LHCN-M2 (cell line): Measurements from ENCODE around the gene SF3A1. TPM values are rescaled to one million over a fixed set of nuclear protein-coding genes. Genes with fewer than 3 reads are reported as not detected.

Experiments used
- DNase-seq: peaks from one replicate; pipeline ENCODE4 v3.0.0-alpha.2; 2012; ENCODE audit warnings: low read depth
- total RNA-seq: library from RNA; depleted of rRNA; stranded (reverse); fragments of >200 nt; gene quantifications from 2 replicates; pipeline ENCODE4 v1.2.3, GENCODE V29; 2014

Gene SF3A1
- total RNA-seq, 1 experiment from 2014 or later, result 37.6 TPM

GRCh38 chr22:30325724-30326254 lies 30.9 kb downstream of the SF3A1 start:
- no peak for DNase-seq

DNA sequence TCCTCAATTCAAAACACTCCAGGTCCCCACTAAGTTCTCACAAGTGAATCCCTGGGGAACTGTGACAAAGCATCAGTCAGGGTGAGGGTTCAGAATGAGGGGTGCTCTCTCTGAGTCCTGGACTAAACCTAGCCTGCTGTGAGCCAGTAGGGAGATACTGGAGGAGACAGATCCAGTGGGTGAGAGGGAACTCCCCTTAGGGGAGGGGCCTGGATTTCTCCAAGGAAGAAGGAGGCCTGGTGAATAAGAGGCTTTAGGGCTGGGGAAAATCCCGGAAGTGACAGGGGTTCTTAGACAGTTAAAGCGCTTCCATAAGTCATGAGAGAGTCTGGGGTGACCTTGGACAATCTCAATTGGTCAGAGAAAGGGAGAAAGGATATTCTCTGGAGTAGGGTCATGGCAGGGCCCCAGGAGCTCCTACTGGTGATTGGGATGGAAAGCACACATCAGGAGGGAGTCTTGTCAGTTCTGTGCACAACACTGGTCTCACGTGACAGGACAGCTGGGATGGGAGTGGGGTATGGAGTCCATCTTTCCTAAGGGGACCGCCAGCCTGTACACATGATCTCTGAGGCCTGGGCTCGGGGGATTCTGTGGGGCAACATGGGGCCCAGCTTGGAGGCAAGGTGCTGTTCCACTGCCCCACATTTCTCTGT lies 31.5 kb downstream of the SF3A1 start:
- peak; percentile 84 for DNase-seq

GRCh38 chr22:30324014-30324730 lies 32.5 kb downstream of the SF3A1 start:
- peak; percentile 66 for DNase-seq

GRCh38 chr22:30323246-30323645 lies 33.4 kb downstream of the SF3A1 start:
- no peak for DNase-seq

DNA sequence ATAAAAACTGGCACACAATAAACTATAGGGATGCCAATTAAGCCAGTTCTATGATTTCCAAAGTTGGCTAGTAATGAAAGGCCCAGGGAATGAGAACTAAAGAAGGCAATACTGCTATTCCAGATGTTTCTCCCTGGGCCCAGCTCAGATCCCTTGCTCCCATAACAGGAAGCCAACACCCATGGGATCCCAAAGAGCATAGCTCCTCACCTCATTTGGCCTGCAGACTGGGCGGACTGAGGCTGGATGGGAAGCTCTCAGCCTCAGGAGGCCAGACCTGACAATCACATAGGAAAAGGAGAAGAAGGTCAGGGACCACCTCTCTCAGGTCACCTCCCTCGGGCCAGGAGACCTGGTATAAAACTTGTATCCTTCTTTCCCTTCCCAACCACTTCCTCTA lies 35.2 kb downstream of the SF3A1 start:
- no peak for DNase-seq

DNA sequence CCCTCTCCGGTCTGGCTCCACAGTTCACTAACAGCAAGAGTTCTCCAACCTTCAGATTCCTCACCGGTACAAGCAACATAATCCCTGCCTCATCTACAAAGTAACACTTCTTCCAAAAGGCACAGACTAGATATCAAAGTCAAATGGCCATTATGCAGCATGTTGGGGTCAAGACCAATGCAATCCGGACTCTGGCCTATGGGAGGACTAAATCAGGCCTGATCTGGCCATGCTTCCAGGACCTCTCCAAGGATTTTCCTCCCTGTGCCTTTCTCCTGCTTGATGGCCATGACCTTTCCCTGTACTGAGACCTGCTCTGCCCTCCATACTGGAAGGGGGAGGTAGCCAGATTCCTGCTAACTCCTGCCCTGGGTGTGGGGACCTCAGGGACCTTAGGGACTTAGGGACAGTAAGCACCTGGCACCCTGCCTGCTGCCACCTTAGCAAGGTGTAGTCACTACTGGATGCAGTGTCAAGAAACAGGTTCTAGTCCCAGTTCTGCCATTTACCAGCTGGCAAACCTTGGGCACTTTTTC lies 36.6 kb downstream of the SF3A1 start:
- DNase-seq, result no peak

DNA sequence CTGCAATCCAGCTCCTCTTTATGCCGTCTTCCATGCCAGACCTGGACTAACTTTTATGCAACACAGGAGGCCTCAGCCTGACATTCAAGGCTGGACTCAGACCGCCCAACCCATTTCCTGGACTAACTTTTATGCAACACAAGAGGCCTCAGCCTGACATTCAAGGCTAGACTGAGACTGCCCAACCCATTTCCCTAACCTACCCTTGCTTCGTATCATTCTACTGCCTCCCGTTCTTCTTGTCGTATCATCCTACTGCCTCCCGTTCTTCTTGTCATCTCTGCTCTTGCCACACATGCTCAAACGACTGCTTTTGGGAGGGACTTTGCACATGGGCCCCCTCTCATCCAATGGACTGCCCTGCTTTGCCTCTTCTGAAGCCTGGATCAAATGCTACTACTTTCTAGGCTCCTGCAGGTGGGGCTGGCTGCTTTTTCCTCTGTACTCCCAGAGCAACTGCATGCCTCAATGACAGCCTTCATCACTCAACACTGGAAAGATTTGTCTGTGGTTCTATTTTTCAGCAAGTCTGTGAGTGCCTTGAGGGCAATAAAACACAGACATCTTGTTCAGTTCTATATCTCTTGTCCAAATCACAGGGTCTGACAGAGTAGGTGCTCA lies 37.8 kb downstream of the SF3A1 start:
- no peak for DNase-seq

DNA sequence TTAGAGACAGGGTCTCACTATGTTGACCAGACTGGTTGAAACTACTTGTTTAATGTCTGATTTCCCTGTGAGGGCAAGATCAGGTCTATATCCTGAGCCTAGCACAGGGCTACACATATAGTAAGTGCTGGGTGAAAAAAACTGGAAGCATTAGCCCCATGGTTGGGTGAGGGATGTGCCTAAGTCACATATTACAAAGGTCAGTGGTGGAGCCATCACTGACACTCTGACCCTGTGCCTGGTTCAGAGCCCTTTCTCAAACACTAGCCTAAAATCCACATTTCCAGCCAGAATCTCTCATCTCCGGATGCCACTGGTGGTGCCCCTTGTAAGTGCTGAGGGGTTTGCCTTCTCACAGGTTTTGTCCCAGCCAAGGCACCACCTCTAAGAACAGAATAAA lies 38.9 kb downstream of the SF3A1 start:
- no peak for DNase-seq

- DNase-seq, result no peak
Measured at GRCh38 chr22:30315962-30316576, 40.6 kb downstream of the SF3A1 start.

GRCh38 chr22:30314915-30315314 lies 41.8 kb downstream of the SF3A1 start:
- DNase-seq, result no peak

DNA sequence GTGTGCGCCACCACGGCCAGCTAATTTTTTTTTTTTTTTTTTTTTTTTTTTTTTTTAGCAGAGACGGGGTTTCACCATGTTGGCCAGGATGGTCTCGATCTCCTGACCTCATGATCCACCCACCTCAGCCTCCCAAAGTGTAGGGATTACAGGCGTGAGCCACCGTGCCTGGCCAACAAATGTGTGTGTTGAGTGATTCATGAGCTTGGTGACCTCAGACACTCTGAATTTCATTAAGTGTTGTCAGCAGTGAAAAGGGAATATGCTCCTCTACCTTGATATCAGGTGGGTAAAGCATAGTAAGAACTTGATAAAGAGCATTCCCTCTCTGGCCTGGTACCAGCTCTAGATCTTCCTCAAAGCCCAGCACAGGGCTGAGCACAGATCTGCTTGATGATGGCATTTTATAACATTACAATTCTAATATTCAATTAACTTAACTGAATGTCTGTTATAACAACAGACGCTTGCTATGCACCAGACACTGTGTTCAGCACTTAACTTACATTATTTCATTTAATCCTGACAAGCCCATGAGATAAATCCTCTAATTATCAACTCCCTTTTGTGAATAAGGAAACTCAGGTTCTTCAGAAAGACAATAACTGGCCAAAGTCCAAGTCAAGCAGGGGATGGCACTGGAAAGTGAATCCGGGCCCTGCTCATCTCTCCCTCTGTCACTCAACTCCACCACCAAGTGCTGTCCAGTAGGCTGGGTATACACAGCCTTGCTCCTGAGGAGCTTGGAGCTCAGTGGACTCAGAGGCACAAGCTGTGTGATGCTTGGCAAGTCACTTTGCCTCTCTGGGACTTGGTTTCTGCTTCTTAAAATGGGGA lies 42.9 kb downstream of the SF3A1 start:
- DNase-seq, result no peak

- DNase-seq, result peak; percentile 88
Measured at GRCh38 chr22:30312053-30312452, 44.6 kb downstream of the SF3A1 start.

DNA sequence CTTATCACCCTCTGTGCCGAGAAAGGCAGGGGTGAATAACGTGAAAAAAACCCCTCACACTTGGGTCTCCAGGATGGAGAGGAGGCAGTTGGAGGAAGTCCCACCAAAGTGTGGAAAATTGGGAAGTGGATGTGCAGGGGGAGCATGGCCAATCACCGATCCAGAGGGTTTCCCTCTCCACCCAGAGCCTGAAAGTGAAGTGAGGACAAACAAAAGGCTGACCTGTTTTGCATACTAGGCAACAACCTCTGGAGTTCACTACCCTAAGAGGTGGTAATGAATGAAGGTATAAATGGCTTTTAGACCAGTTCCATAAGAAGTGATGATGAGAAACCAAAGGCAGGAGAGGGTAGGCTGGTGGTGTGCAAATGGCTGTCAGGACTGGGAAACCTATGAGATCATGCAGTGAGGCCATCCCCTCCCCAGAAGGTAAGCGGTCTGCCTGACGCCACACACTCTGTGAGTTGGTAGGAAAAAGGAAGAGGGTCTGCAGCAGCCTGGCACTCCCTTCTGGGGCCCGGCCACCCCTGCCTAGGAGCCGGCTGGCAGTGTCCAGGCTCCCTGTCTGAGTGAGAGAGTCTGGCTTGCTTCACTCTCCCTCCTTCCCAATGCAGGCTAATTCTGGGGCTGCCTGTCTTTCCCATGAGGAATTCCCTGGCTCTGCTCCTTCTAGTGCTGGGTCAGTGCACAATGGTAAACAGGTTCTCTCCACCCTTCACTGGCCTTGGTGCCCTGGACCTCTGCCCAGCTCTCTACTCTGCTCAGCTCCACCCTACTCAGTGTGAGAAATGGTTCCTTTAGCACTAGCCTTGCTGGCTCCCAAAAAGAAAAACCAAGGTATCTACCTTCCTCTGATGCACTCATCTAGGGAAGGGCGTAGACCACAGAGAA lies 45.6 kb downstream of the SF3A1 start:
- no peak for DNase-seq

DNA sequence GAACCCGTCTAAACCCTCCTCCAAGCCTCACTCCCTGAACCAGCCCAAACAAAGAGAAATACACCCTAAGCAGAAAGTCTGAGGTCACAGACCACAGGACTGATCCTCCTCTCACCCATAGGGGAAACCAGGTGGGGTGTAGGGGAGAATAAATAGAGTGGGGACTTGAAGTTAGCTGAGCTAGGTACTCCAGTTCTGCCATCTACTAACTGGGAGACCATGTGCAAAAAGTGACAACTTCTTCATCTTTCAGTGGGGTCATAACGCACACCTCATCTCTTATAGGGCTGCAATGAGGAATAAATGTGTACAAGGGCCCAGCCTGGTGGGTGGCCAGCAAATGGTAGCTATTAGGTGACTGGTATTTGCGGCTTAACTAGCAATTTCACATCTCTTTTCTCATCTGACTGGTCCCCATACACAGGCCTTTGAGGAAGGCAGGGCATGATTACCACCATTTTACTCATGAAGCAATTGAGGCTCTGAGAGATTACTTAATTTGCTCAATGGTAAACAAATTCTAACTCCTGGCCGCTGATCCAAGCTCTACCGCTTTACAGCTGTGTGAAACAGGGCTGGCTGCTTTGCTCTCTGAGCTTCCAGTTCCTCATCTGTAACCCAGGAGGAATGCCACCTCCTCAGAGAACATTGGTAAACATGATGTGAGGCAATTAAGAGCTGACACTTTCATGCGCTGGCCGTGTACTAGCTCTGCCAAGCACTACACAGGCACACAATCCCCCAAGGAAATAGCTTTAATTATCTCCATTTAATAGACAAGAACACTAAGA lies 46.5 kb downstream of the SF3A1 start:
- no peak for DNase-seq

DNA sequence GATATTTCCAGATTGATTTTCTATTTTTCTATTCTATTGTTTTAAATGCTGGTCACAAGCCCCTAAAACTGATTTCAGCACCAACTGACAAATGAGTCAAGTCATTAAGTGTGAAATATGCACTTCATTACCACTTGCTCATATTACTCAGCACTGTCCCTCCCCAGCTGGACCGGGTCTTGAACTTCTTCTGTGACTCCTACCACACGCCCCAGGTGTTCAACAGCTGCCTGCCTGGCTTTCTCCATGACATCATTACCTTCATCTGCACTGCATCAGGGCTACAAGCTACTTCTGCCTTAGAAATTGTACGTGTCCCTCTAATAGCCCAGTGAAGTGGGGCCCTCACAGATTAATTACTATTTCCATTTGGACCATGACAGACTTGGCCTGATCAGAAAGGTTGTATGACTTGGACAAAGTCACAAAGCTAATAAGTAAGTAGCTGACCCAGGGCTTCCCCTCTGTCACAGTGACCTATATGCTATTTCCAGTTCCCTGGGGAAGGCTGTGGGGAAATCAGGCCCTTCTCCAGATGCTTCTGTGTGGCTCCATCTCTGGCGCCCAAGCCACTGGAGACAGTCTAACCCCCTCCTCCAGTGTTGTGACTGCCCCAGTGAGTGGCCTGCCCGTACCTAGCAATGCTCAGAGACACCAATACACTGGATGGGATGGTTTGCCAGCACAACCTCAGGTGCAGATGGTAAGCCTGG lies 48.0 kb downstream of the SF3A1 start:
- DNase-seq, result peak; percentile 70

GRCh38 chr22:30308093-30308492 lies 48.6 kb downstream of the SF3A1 start:
- no peak for DNase-seq

GRCh38 chr22:30307041-30307574 lies 49.6 kb downstream of the SF3A1 start:
- no peak for DNase-seq

DNA sequence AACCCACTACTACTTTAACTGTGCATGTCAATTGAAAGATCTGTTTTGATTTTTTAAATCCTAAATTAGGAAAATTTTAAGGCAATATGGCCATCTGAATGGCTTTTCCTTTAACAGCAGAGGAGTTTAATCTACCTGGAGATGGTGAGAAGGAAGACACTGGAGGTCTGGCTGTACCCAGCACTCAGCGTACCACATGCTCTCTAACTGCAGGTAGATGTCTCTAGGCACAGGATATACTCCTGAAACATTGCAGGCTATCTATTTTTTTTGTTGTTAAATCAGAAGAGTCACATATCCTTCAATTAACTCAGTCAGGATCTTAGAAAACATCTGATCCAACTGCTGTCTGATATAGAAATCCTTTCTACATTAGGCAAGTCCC lies 50.1 kb downstream of the SF3A1 start:
- DNase-seq, result no peak
